ENCODE measurements around the gene KPNB1.

KPNB1 gene

GRCh38 chr17:47628014-47628566, 21.6 kb upstream of the KPNB1 start:
- no peak for DNase-seq (ENCODE audit: extremely low read depth, low read depth)
- no peak for TF ChIP-seq CTCF (IDR thresholded peaks at IDR 0.05; ENCODE audit: low read depth, low read length)

GRCh38 chr17:47629826-47630225, 19.9 kb upstream of the KPNB1 start:
- DNase-seq (ENCODE audit: extremely low read depth, low read depth) = no peak
- TF ChIP-seq CTCF (IDR thresholded peaks at IDR 0.05; ENCODE audit: low read depth, low read length) = no peak

GRCh38 chr17:47630614-47631013, 19.1 kb upstream of the KPNB1 start:
- no peak for TF ChIP-seq CTCF (IDR thresholded peaks at IDR 0.05; ENCODE audit: low read depth, low read length)
- DNase-seq (ENCODE audit: extremely low read depth, low read depth) = no peak

- TF ChIP-seq CTCF (IDR thresholded peaks at IDR 0.05; ENCODE audit: low read depth, low read length) = no peak
- DNase-seq (ENCODE audit: extremely low read depth, low read depth) = no peak
Observed at GRCh38 chr17:47632991-47633390, 16.7 kb upstream of the KPNB1 start.

- TF ChIP-seq CTCF (IDR thresholded peaks at IDR 0.05; ENCODE audit: low read depth, low read length) = no peak
- no peak for DNase-seq (ENCODE audit: extremely low read depth, low read depth)
Observed at GRCh38 chr17:47633996-47634395, 15.7 kb upstream of the KPNB1 start.

- DNase-seq (ENCODE audit: extremely low read depth, low read depth) = no peak
- TF ChIP-seq CTCF (IDR thresholded peaks at IDR 0.05; ENCODE audit: low read depth, low read length) = no peak
Observed at GRCh38 chr17:47634870-47635269, 14.8 kb upstream of the KPNB1 start.

GRCh38 chr17:47635734-47636133, 14.0 kb upstream of the KPNB1 start:
- no peak for DNase-seq (ENCODE audit: extremely low read depth, low read depth)
- no peak for TF ChIP-seq CTCF (IDR thresholded peaks at IDR 0.05; ENCODE audit: low read depth, low read length)

Data from AG09319 (cell line).